H9 (cell line): ENCODE data around the gene CDH7. TPM values are rescaled to one million over a fixed set of nuclear protein-coding genes. Genes with fewer than 3 reads are reported as not detected.

Experiments used
- DNase-seq: peaks from one replicate; pipeline ENCODE4 v3.0.0-alpha.2; 2017
- H2AFZ ChIP-seq: one replicate; pipeline ENCODE4 v1.6.1; 2013; ENCODE audit warnings: mild to moderate bottlenecking, low read length, control low read depth, moderate library complexity
- H2AK5ac ChIP-seq: 2 replicates; pipeline ENCODE4 v1.6.1; 2013; ENCODE audit warnings: low read length, control low read depth, mixed read lengths; ENCODE audit not compliant: insufficient read length
- H2BK120ac ChIP-seq: one replicate; pipeline ENCODE4 v1.6.1; 2013; ENCODE audit warnings: low read depth, mild to moderate bottlenecking, low read length, control low read depth, inconsistent platforms; ENCODE audit not compliant: poor library complexity, severe bottlenecking
- H2BK12ac ChIP-seq: 2 replicates; pipeline ENCODE4 v1.6.1; 2013; ENCODE audit warnings: low read length, control low read depth, mixed read lengths, low read depth; ENCODE audit not compliant: insufficient read length
- H2BK15ac ChIP-seq: 2 replicates; pipeline ENCODE4 v1.6.1; 2013; ENCODE audit warnings: low read depth, low read length, control low read depth
- H2BK20ac ChIP-seq: one replicate; pipeline ENCODE4 v1.6.1; 2013; ENCODE audit warnings: low read depth, mild to moderate bottlenecking, low read length, control low read depth, inconsistent platforms; ENCODE audit not compliant: poor library complexity, severe bottlenecking
- H2BK5ac ChIP-seq: 2 replicates; pipeline ENCODE4 v1.6.1; 2013; ENCODE audit warnings: low read length, control low read depth, mixed read lengths; ENCODE audit not compliant: insufficient read length
- H3K14ac ChIP-seq: 2 replicates; pipeline ENCODE4 v1.6.1; 2013; ENCODE audit warnings: low read length, control low read depth; ENCODE audit not compliant: insufficient read depth
- H3K18ac ChIP-seq: 2 replicates; pipeline ENCODE4 v1.6.1; 2013; ENCODE audit warnings: low read depth, mild to moderate bottlenecking, mixed read lengths, low read length, control low read depth; ENCODE audit not compliant: insufficient read length
- H3K23ac ChIP-seq: 2 replicates; pipeline ENCODE4 v1.6.1; 2013; ENCODE audit warnings: low read length, control low read depth, mixed read lengths, low read depth; ENCODE audit not compliant: insufficient read length
- H3K23me2 ChIP-seq: 2 replicates; pipeline ENCODE4 v1.6.1; 2013; ENCODE audit warnings: low read depth, mild to moderate bottlenecking, mixed read lengths, low read length, control low read depth; ENCODE audit not compliant: insufficient read length, poor library complexity, severe bottlenecking
- H3K27ac ChIP-seq: 2 replicates; pipeline ENCODE4 v1.5.1; 2013; ENCODE audit warnings: low read length, control low read depth, mixed read lengths, low read depth; ENCODE audit not compliant: insufficient read length
- H3K27me3 ChIP-seq: 2 replicates; pipeline ENCODE4 v1.6.1; 2013; ENCODE audit warnings: low read length, control low read depth, inconsistent platforms; ENCODE audit not compliant: insufficient read depth
- H3K4ac ChIP-seq: 2 replicates; pipeline ENCODE4 v1.6.1; 2013; ENCODE audit warnings: low read depth, mild to moderate bottlenecking, control low read depth, inconsistent platforms, low read length, moderate library complexity
- H3K4me1 ChIP-seq: 2 replicates; pipeline ENCODE4 v1.6.1; 2013; ENCODE audit warnings: low read length, control low read depth, inconsistent platforms; ENCODE audit not compliant: insufficient read depth
- H3K4me2 ChIP-seq: 2 replicates; pipeline ENCODE4 v1.6.1; 2013; ENCODE audit warnings: low read length, control low read depth, mixed read lengths; ENCODE audit not compliant: insufficient read length, insufficient read depth
- H3K56ac ChIP-seq: 2 replicates; pipeline ENCODE4 v1.6.1; 2013; ENCODE audit warnings: low read depth, mild to moderate bottlenecking, mixed read lengths, low read length, control low read depth; ENCODE audit not compliant: insufficient read length
- H3K79me1 ChIP-seq: 2 replicates; pipeline ENCODE4 v1.6.1; 2013; ENCODE audit warnings: low read depth, mild to moderate bottlenecking, moderate library complexity, low read length, control low read depth, inconsistent platforms; ENCODE audit not compliant: insufficient read depth, poor library complexity, severe bottlenecking
- H3K79me2 ChIP-seq: 2 replicates; pipeline ENCODE4 v1.6.1; 2013; ENCODE audit warnings: low read length, control low read depth, inconsistent platforms; ENCODE audit not compliant: insufficient read depth
- H3K9ac ChIP-seq: 2 replicates; pipeline ENCODE4 v1.6.1; 2013; ENCODE audit warnings: low read length, control low read depth, mixed read lengths; ENCODE audit not compliant: insufficient read length; ENCODE audit errors: extremely low read depth
- H3K9me3 ChIP-seq: one replicate; pipeline ENCODE4 v1.6.1; 2013; ENCODE audit warnings: low read depth, low read length, inconsistent platforms; ENCODE audit not compliant: control insufficient read depth
- H3T11ph ChIP-seq: one replicate; pipeline ENCODE4 v1.6.1; 2013; ENCODE audit warnings: mild to moderate bottlenecking, low read length, control low read depth, inconsistent platforms
- H4K20me1 ChIP-seq: one replicate; pipeline ENCODE4 v1.6.1; 2013; ENCODE audit not compliant: control insufficient read depth, insufficient read length, insufficient read depth
- H4K5ac ChIP-seq: 2 replicates; pipeline ENCODE4 v1.6.1; 2013; ENCODE audit warnings: low read depth, mild to moderate bottlenecking, mixed read lengths, low read length, control low read depth; ENCODE audit not compliant: insufficient read length
- H4K8ac ChIP-seq: replicated peaks from 2 replicates; pipeline ENCODE4 v1.6.1; 2013; ENCODE audit warnings: low read length, control low read depth, mixed read lengths, low read depth; ENCODE audit not compliant: insufficient read length
- H4K91ac ChIP-seq: 2 replicates; pipeline ENCODE4 v1.6.1; 2013; ENCODE audit warnings: low read depth, mild to moderate bottlenecking, moderate library complexity, mixed read lengths, low read length, control low read depth; ENCODE audit not compliant: insufficient read length
- H3K27ac Mint-ChIP-seq, 3 experiments: 2 replicates in 2 of 3; 3 replicates in 1 of 3; pipeline ENCODE4 v1.8.0; 2020 to 2021; ENCODE audit warnings: mixed read lengths in 3 of 3, mild to moderate bottlenecking in 1 of 3, moderate library complexity in 1 of 3
- H3K27me3 Mint-ChIP-seq: 2 replicates; pipeline ENCODE4 v1.8.0; 2021; ENCODE audit warnings: low read depth, mild to moderate bottlenecking, moderate library complexity, mixed read lengths
- H3K36me3 Mint-ChIP-seq, 3 experiments: 2 replicates in 2 of 3; 3 replicates in 1 of 3; pipeline ENCODE4 v1.8.0; 2020 to 2021; ENCODE audit warnings: low read depth in 3 of 3, mixed read lengths in 3 of 3; ENCODE audit not compliant: insufficient read depth in 1 of 3
- H3K4me1 Mint-ChIP-seq, 2 experiments: 2 replicates each; pipeline ENCODE4 v1.8.0; 2020; ENCODE audit warnings: mixed read lengths in 2 of 2
- H3K4me3 Mint-ChIP-seq, 2 experiments: 2 replicates in 1 of 2; 3 replicates in 1 of 2; pipeline ENCODE4 v1.8.0; 2020 to 2021; ENCODE audit warnings: mild to moderate bottlenecking in 2 of 2, mixed read lengths in 2 of 2, moderate library complexity in 1 of 2
- H3K9me3 Mint-ChIP-seq, 2 experiments: 2 replicates in 1 of 2; 3 replicates in 1 of 2; pipeline ENCODE4 v1.8.0; 2020; ENCODE audit warnings: mild to moderate bottlenecking in 2 of 2, mixed read lengths in 2 of 2, moderate library complexity in 1 of 2
- WGBS: extraction: QIAGEN DNeasy Blood & Tissue Kit; methylation state at CpG from one replicate; pipeline ENCODE4 v1.1.7; 2013; ENCODE audit warnings: missing lambda C conversion rate, low lambda C conversion rate, mixed read lengths; ENCODE audit not compliant: insufficient read length; ENCODE audit errors: extremely low coverage; 5-methylcytosine and 5-hydroxymethylcytosine counted together
- total RNA-seq: library from RNA; stranded (reverse); gene quantifications from 2 replicates; pipeline ENCODE4 v1.2.1, GENCODE V29; 2021
- TF ChIP-seq, protein P1 (sequence below): fragments of 200-600 bp; sonication (generic); conservative IDR thresholded peaks from 3 replicates; pipeline ENCODE4 v1.8.0; 2021; ENCODE audit warnings: antibody characterized with exemption, mild to moderate bottlenecking

Gene CDH7
- total RNA-seq, 1 experiment from 2014 or later: 0.13 TPM

DNA sequence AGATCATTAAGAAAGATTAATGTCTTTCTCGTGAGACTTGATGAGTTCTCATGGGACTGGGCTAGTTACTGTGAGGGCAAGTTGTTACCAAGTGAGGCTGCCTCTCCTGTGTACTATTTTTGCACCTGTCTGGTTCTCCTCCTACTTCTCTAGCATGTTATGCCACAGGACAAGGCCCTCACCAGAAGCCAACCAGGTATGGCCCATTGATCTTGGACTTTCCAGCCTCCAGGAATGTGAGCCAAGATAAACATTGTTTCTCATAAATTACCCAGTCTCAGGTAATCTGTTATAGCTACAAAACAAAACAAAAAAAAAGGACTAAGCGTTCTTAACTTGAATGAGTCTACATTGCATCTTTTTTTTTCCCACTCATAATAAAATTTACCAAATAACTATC lies 184.1 kb downstream of the CDH7 start:
- H3K36me3 Mint-ChIP-seq: peaks cover 0 to 8% (median 3%) of the 10 kb centered on the region in 3 experiments; a peak in 2 of 7 replicates
- peaks cover 9 to 10% of the 10 kb centered on the region in 2 experiments for H3K4me1 Mint-ChIP-seq
- H3K27me3 Mint-ChIP-seq: peaks cover 9% of the 10 kb centered on the region
- no peak overlapping the region for H3K18ac ChIP-seq
- no CpG with 5 or more reads among the region's 2 CpGs for WGBS
- H3K23ac ChIP-seq: no peak overlapping the region
- H3K79me2 ChIP-seq: no peaks in the 10 kb centered on the region
- H4K20me1 ChIP-seq: no peaks in the 10 kb centered on the region
- no peak overlapping the region for H4K8ac ChIP-seq
- no peak overlapping the region for H3K56ac ChIP-seq
- no peak overlapping the region for H2BK120ac ChIP-seq
- no peak overlapping the region for H3K4me2 ChIP-seq
- H4K91ac ChIP-seq: no peak overlapping the region
- H3K79me1 ChIP-seq: no peaks in the 10 kb centered on the region
- no peak for DNase-seq
- no peak overlapping the region for H2AFZ ChIP-seq
- TF ChIP-seq, protein P1, sequence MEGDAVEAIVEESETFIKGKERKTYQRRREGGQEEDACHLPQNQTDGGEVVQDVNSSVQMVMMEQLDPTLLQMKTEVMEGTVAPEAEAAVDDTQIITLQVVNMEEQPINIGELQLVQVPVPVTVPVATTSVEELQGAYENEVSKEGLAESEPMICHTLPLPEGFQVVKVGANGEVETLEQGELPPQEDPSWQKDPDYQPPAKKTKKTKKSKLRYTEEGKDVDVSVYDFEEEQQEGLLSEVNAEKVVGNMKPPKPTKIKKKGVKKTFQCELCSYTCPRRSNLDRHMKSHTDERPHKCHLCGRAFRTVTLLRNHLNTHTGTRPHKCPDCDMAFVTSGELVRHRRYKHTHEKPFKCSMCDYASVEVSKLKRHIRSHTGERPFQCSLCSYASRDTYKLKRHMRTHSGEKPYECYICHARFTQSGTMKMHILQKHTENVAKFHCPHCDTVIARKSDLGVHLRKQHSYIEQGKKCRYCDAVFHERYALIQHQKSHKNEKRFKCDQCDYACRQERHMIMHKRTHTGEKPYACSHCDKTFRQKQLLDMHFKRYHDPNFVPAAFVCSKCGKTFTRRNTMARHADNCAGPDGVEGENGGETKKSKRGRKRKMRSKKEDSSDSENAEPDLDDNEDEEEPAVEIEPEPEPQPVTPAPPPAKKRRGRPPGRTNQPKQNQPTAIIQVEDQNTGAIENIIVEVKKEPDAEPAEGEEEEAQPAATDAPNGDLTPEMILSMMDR: no peak
- H2BK5ac ChIP-seq: no peak overlapping the region
- no peak overlapping the region for H3K4ac ChIP-seq
- H3K4me1 ChIP-seq: no peaks in the 10 kb centered on the region
- H3K14ac ChIP-seq: no peak overlapping the region
- H3T11ph ChIP-seq: no peak overlapping the region
- H3K27me3 ChIP-seq: no peaks in the 10 kb centered on the region; the same call in 1 of the 2 replicates
- peaks cover 3 to 10% of the 10 kb centered on the region in 2 experiments; a peak in 3 of 5 replicates for H3K9me3 Mint-ChIP-seq
- H2BK15ac ChIP-seq: no peak overlapping the region
- H3K27ac Mint-ChIP-seq: no peak overlapping the region
- H3K4me3 Mint-ChIP-seq: no peak overlapping the region
- no peak overlapping the region for H3K9ac ChIP-seq
- H4K5ac ChIP-seq: no peak overlapping the region
- no peak overlapping the region for H2AK5ac ChIP-seq
- no peak overlapping the region for H2BK12ac ChIP-seq
- no peak overlapping the region for H3K27ac ChIP-seq
- H3K9me3 ChIP-seq: no peaks in the 10 kb centered on the region
- no peak overlapping the region for H2BK20ac ChIP-seq
- H3K23me2 ChIP-seq: no peaks in the 10 kb centered on the region
